K562 (cell line): ENCODE results near the gene ELF1. TPM values are rescaled to one million over a fixed set of nuclear protein-coding genes. Genes with fewer than 3 reads are reported as not detected.

ENCODE experiments used
- ATAC-seq: fragments of 200-7000 bp; cut with Tn5 transposase; 3 replicates; pipeline ENCODE4 v1.9.1; 2020; ENCODE audit warnings: moderate library complexity
- BruUV-seq: library from RNA; stranded (reverse); fragments of 400-500 nt; replicated peaks from 2 replicates; lab custom pipeline; 2021; lab: Mats Ljungman, UMichigan
- CTCF ChIA-PET: fragments of 300-600 bp; formaldehyde crosslinking; extraction: SDS; loops from one replicate; lab custom pipeline; 2021; ENCODE audit warnings: low intra/inter-chr PET ratio; lab: Yijun Ruan, JAX
- POLR2A ChIA-PET: fragments of 300-600, 350-650 bp; sonication (Branson Sonifier 250); formaldehyde crosslinking; extraction: SDS; loops from one replicate; lab custom pipeline; 2021; ENCODE audit warnings: antibody characterized with exemption, inconsistent platforms; lab: Yijun Ruan, JAX
- DNase-seq, 4 experiments: peaks; one replicate each; pipeline versions ENCODE4 v3.0.0 to v3.0.0-alpha.2; 2011 to 2018; ENCODE audit warnings: low spot score in 3 of 4, mixed read lengths in 3 of 4; ENCODE audit errors: extremely low read depth in 1 of 4
- FAIRE-seq: peaks from 2 replicates; lab custom pipeline; 2011; peaks lifted over from hg19 to GRCh38; lab: Jason Lieb, UNC
- H2AFZ ChIP-seq: 2 replicates; pipeline ENCODE4 v1.6.0; 2011; ENCODE audit warnings: low read depth, low read length, control low read depth, inconsistent platforms
- H3K27ac ChIP-seq: fragments of 200-600 bp; 3 replicates; pipeline ENCODE4 v1.8.0; 2011; ENCODE audit warnings: low read depth, mild to moderate bottlenecking, control low read depth, inconsistent platforms, low read length, moderate library complexity, mixed read lengths; ENCODE audit errors: extremely low read depth
- H3K27me3 ChIP-seq, 2 experiments: fragments of 300-600 bp in 1 of 2; 2 replicates in 1 of 2; 3 replicates in 1 of 2; pipeline versions ENCODE4 v1.6.0 to v1.8.0; 2011; ENCODE audit warnings: inconsistent platforms in 2 of 2, low read length in 2 of 2, mild to moderate bottlenecking in 1 of 2, mixed read lengths in 1 of 2, moderate library complexity in 1 of 2; ENCODE audit not compliant: control insufficient read depth in 2 of 2, insufficient read depth in 2 of 2
- H3K36me3 ChIP-seq: fragments of 300-600 bp; 3 replicates; pipeline ENCODE4 v1.8.0; 2011; ENCODE audit warnings: mild to moderate bottlenecking, low read length, inconsistent platforms; ENCODE audit not compliant: control insufficient read depth, insufficient read depth
- H3K4me1 ChIP-seq, 2 experiments: fragments of 200-600 bp in 1 of 2; replicated peaks in 1 of 2; 2 replicates in 1 of 2; 3 replicates in 1 of 2; pipeline versions ENCODE4 v1.5.1 to v1.8.0; 2011; ENCODE audit warnings: inconsistent platforms in 2 of 2, low read length in 2 of 2, mild to moderate bottlenecking in 1 of 2, mixed read lengths in 1 of 2, moderate library complexity in 1 of 2; ENCODE audit not compliant: control insufficient read depth in 2 of 2, insufficient read depth in 2 of 2
- H3K4me2 ChIP-seq: 2 replicates; pipeline ENCODE4 v1.6.1; 2011; ENCODE audit warnings: low read length, control low read depth, inconsistent platforms, mixed read lengths; ENCODE audit not compliant: insufficient read depth
- H3K4me3 ChIP-seq: fragments of 200-600 bp; sonication (generic), shearing (Covaris generic); 2 replicates; pipeline ENCODE4 v1.5.1; 2016; ENCODE audit warnings: control low read depth, inconsistent platforms
- H3K79me2 ChIP-seq: fragments of 200-600 bp; 3 replicates; pipeline ENCODE4 v1.8.0; 2011; ENCODE audit warnings: low read length, inconsistent platforms; ENCODE audit not compliant: control insufficient read depth, insufficient read depth
- H3K9ac ChIP-seq, 2 experiments: 2 replicates each; pipeline versions ENCODE4 v1.6.0 to v1.6.1; 2011; ENCODE audit warnings: low read depth in 2 of 2, low read length in 2 of 2, control low read depth in 1 of 2, inconsistent platforms in 1 of 2, mild to moderate bottlenecking in 1 of 2, mixed read lengths in 1 of 2; ENCODE audit not compliant: insufficient read depth in 1 of 2
- H3K9me1 ChIP-seq: one replicate; pipeline ENCODE4 v1.6.0; 2011; ENCODE audit warnings: inconsistent platforms, mild to moderate bottlenecking, low read length, moderate library complexity; ENCODE audit not compliant: control insufficient read depth, insufficient read depth
- H3K9me3 ChIP-seq: replicated peaks from 2 replicates; pipeline ENCODE4 v1.5.1; 2011; ENCODE audit warnings: low read depth, low read length, inconsistent platforms; ENCODE audit not compliant: control insufficient read depth, insufficient read depth
- H4K20me1 ChIP-seq: replicated peaks from 2 replicates; pipeline ENCODE4 v1.6.1; 2011; ENCODE audit warnings: low read length, inconsistent platforms, mixed read lengths; ENCODE audit not compliant: control insufficient read depth, insufficient read depth
- ATF7 ChIP-seq: fragments of 450-650 bp; IDR thresholded peaks from 2 replicates; pipeline ENCODE4 v1.7.1; 2014; ENCODE audit warnings: mild to moderate bottlenecking, moderate library complexity
- BMI1 ChIP-seq: fragments of 150-350 bp; IDR thresholded peaks from 2 replicates; pipeline ENCODE4 v1.6.1; 2014; ENCODE audit warnings: low read length
- FOXK2 ChIP-seq, 2 experiments: fragments of 450-650 bp; IDR thresholded peaks in 1 of 2; conservative IDR thresholded peaks in 1 of 2; 2 replicates each; pipeline ENCODE4 v1.6.1; 2016; ENCODE audit warnings: low read depth in 2 of 2, mild to moderate bottlenecking in 1 of 2
- FOXO4 ChIP-seq: fragments of 450-650 bp; formaldehyde crosslinking; IDR thresholded peaks from 2 replicates; pipeline ENCODE4 v1.4.0; 2020; ENCODE audit warnings: mild to moderate bottlenecking, moderate library complexity
- HCFC1 ChIP-seq: IDR thresholded peaks from 2 replicates; pipeline ENCODE4 v1.6.1; 2012; ENCODE audit warnings: low read depth, low read length, improper control_type of control experiment
- HDAC8 ChIP-seq: fragments of 450-650 bp; IDR thresholded peaks from 2 replicates; pipeline ENCODE4 v1.6.1; 2016; ENCODE audit warnings: mild to moderate bottlenecking, missing genetic modification characterization, moderate library complexity, missing compliant biosample characterization
- HLTF ChIP-seq: fragments of 450-650 bp; IDR thresholded peaks from 2 replicates; pipeline ENCODE4 v1.6.1; 2016
- MEF2A ChIP-seq: IDR thresholded peaks from 2 replicates; pipeline ENCODE4 v1.6.1; 2011; ENCODE audit warnings: low read depth, mild to moderate bottlenecking, low read length, moderate library complexity; ENCODE audit not compliant: control insufficient read depth
- MIER1 ChIP-seq: fragments of 450-650 bp; IDR thresholded peaks from 2 replicates; pipeline ENCODE4 v1.6.1; 2016; ENCODE audit warnings: antibody characterized with exemption, mild to moderate bottlenecking, low read depth
- NBN ChIP-seq: fragments of 450-650 bp; IDR thresholded peaks from 2 replicates; pipeline ENCODE4 v1.6.1; 2016; ENCODE audit warnings: low read depth, mild to moderate bottlenecking
- NCOR1 ChIP-seq: fragments of 450-650 bp; IDR thresholded peaks from 2 replicates; pipeline ENCODE4 v1.6.1; 2016; ENCODE audit warnings: mild to moderate bottlenecking, moderate library complexity
- NEUROD1 ChIP-seq: fragments of 150-350 bp; IDR thresholded peaks from 2 replicates; pipeline ENCODE4 v1.6.1; 2014; ENCODE audit warnings: borderline replicate concordance, low read length, low read depth; ENCODE audit not compliant: partially characterized antibody
- NFE2L1 ChIP-seq: fragments of 450-650 bp; IDR thresholded peaks from 2 replicates; pipeline ENCODE4 v1.6.1; 2016; ENCODE audit warnings: missing genetic modification characterization, low read depth, mild to moderate bottlenecking, missing compliant biosample characterization, moderate library complexity, borderline replicate concordance
- PHTF2 ChIP-seq: fragments of 250-450 bp; sonication (Bioruptor Pico); IDR thresholded peaks from 2 replicates; pipeline ENCODE4 v1.5.0; 2021; ENCODE audit warnings: mild to moderate bottlenecking
- XRCC4 ChIP-seq: IDR thresholded peaks from one replicate; pipeline ENCODE4 v1.6.1; 2011; ENCODE audit not compliant: insufficient read depth, insufficient read length; ENCODE audit errors: extremely low read depth
- ZBTB17 ChIP-seq: fragments of 450-650 bp; formaldehyde crosslinking; IDR thresholded peaks from 2 replicates; pipeline ENCODE4 v1.4.0; 2020; ENCODE audit warnings: mild to moderate bottlenecking
- ZNF174 ChIP-seq: fragments of 250-450 bp; sonication (Bioruptor Pico); IDR thresholded peaks from 2 replicates; pipeline ENCODE4 v1.4.0; 2020; ENCODE audit warnings: mild to moderate bottlenecking
- ZNF512 ChIP-seq: IDR thresholded peaks from 2 replicates; pipeline ENCODE4 v1.6.1; 2016; ENCODE audit warnings: missing genetic modification characterization, missing compliant biosample characterization
- ZNF764 ChIP-seq: fragments of 250-450 bp; sonication (Bioruptor Pico); IDR thresholded peaks from 2 replicates; pipeline ENCODE4 v1.4.0; 2020; ENCODE audit warnings: low read depth, mild to moderate bottlenecking, moderate library complexity
- WGBS: fragments of 100-300 bp; shearing (Covaris generic); methylation state at CpG from one replicate; pipeline ENCODE4 v1.1.6; 2016; ENCODE audit warnings: low coverage, mixed read lengths; ENCODE audit not compliant: insufficient coverage; ENCODE audit errors: missing lambda C conversion rate; 5-methylcytosine and 5-hydroxymethylcytosine counted together
- in situ Hi-C: fragments of 300-500 bp; cut with MboI; formaldehyde crosslinking; loops from 4 replicates; pipeline ENCODE4 v1.15.0; 2018; ENCODE audit warnings: inconsistent platforms, mixed read lengths
- intact Hi-C: fragments of 100-400 bp; cut with micrococcal nuclease; formaldehyde crosslinking; loops from 2 replicates; pipeline ENCODE4 v1.14.2; 2022
- polyA plus RNA-seq, 8 experiments: library from polyadenylated mRNA; depleted of rRNA in 4 of 8; stranded (reverse) in 5 of 8; unstranded in 3 of 8; fragments of >200 nt; fragmentation: Nextera tagmentation in 2 of 8; fragmentation: Illumina TruSeq in 1 of 8; extraction: Ambion mirVana in 2 of 8; extraction: Trizol in 1 of 8; gene quantifications; 2 replicates each; pipeline versions ENCODE4 v1.2.1 to v1.2.3, GENCODE V29; 2011 to 2014; ENCODE audit warnings: inconsistent platforms in 1 of 8, missing spikeins in 1 of 8
- total RNA-seq, 7 experiments: library from RNA; depleted of rRNA in 6 of 7; stranded (reverse); fragments of >200 nt in 6 of 7; fragmentation: Illumina TruSeq in 2 of 7; extraction: Trizol in 2 of 7; gene quantifications; 2 replicates each; pipeline versions ENCODE4 v1.2.1 to v1.2.3, GENCODE V29; 2011 to 2021; ENCODE audit warnings: low replicate concordance in 1 of 7

Gene ELF1
- total and polyA plus RNA-seq, 9 of the 15 experiments (the other 6 are each of a cell fraction or from before 2014, with no cell fraction given), result 24.7 to 54.4 (median 33.4) TPM

- no peak for TF ChIP-seq HDAC8
- TF ChIP-seq, all 486 proteins: peak for 0
Measured at GRCh38 chr13:40897053-40897452, 122.1 kb downstream of the ELF1 start (continued).

GRCh38 chr13:40895227-40896184, 123.6 kb downstream of the ELF1 start:
- DNase-seq, result no peak
- Histone ChIP-seq H3K4me1 (no peaks in the 10 kb centered on the region; a peak in 1 of 5 replicates), H3K9ac (no peak overlapping the region), H3K79me2 (no peaks in the 10 kb centered on the region), H3K9me3 (no peaks in the 10 kb centered on the region), H2AFZ (no peak overlapping the region), H3K4me2 (no peak overlapping the region), H3K27ac (no peak overlapping the region), H3K36me3 (no peaks in the 10 kb centered on the region), H3K9me1 (no peaks in the 10 kb centered on the region), H3K4me3 (no peak overlapping the region), H3K27me3 (no peaks in the 10 kb centered on the region), H4K20me1 (no peaks in the 10 kb centered on the region)
- in situ Hi-C loops (no loop called here), intact Hi-C loops (no loop called here)
- FAIRE-seq, result no peak
- WGBS, result 22% methylated on average over 4 of the region's 5 CpGs
- 0 out of 3 replicates have a peak, but pooled peaks have one; percentile 31 for ATAC-seq
- ChIA-PET POLR2A (no interaction called here), CTCF (no interaction called here)
- no TSS peak for BruUV-seq
- no peak for TF ChIP-seq FOXO4 (CRISPR knock-in tag)
- no peak for TF ChIP-seq FOXK2 (conservative IDR thresholded peaks at IDR 0.05 in 1 of 2, IDR thresholded peaks at IDR 0.05 in 1 of 2; ENCODE audit: low read depth in 2 of 2)
- no peak for TF ChIP-seq NFE2L1 (tag)
- TF ChIP-seq NEUROD1, result no peak
- TF ChIP-seq NBN, result no peak
- no peak for TF ChIP-seq ZNF174
- TF ChIP-seq HLTF, result no peak
- no peak for TF ChIP-seq ZBTB17 (CRISPR knock-in tag)
- TF ChIP-seq MEF2A, result no peak
- TF ChIP-seq NCOR1, result no peak
- no peak for TF ChIP-seq BMI1
- no peak for TF ChIP-seq ZNF764
- no peak for TF ChIP-seq PHTF2 (CRISPR knock-in tag)
- TF ChIP-seq MIER1, result no peak
- no peak for TF ChIP-seq ATF7
- no peak for TF ChIP-seq HCFC1
- TF ChIP-seq XRCC4, result no peak
- TF ChIP-seq ZNF512, result no peak
